GM23338 (cell line): ENCODE data around the gene NKX2-2. TPM values are rescaled to one million over a fixed set of nuclear protein-coding genes. Genes with fewer than 3 reads are reported as not detected.
A peak's percentile ranks its signal among the peaks of the same experiment; 100 is the strongest.

ENCODE experiments used
- ATAC-seq: fragments of 200-7000 bp; cut with Tn5 transposase; 3 replicates; pipeline ENCODE4 v1.9.1; 2020
- DNase-seq: peaks from one replicate; pipeline ENCODE4 v3.0.0-alpha.2; 2015; ENCODE audit warnings: low spot score
- H2AFZ ChIP-seq: fragments of 200-600 bp; sonication (generic); 2 replicates; pipeline ENCODE4 v1.8.0; 2016; ENCODE audit warnings: antibody characterized with exemption, mild to moderate bottlenecking, moderate library complexity
- H3F3A ChIP-seq: fragments of 200-600 bp; sonication (generic); replicated peaks from 2 replicates; pipeline ENCODE4 v1.8.0; 2017; ENCODE audit warnings: antibody characterized with exemption, mixed run types, low read depth
- H3K27ac ChIP-seq: fragments of 200-600 bp; sonication (generic); 2 replicates; pipeline ENCODE4 v1.6.1; 2016; ENCODE audit warnings: low read depth
- H3K27me3 ChIP-seq: fragments of 200-600 bp; sonication (generic); 2 replicates; pipeline ENCODE4 v1.8.0; 2016; ENCODE audit warnings: mild to moderate bottlenecking, mixed run types, moderate library complexity; ENCODE audit not compliant: insufficient read depth
- H3K36me3 ChIP-seq: fragments of 200-600 bp; sonication (generic); 2 replicates; pipeline ENCODE4 v1.8.0; 2016; ENCODE audit warnings: mild to moderate bottlenecking; ENCODE audit not compliant: insufficient read depth
- H3K4me1 ChIP-seq: fragments of 200-600 bp; sonication (generic); 2 replicates; pipeline ENCODE4 v1.8.0; 2016; ENCODE audit warnings: mild to moderate bottlenecking, moderate library complexity; ENCODE audit not compliant: insufficient read depth
- H3K4me2 ChIP-seq: fragments of 200-600 bp; sonication (generic); 2 replicates; pipeline ENCODE4 v1.7.1; 2017; ENCODE audit warnings: mixed run types
- H3K4me3 ChIP-seq: fragments of 200-600 bp; sonication (generic); 2 replicates; pipeline ENCODE4 v1.6.1; 2016; ENCODE audit warnings: mixed run types
- H3K79me2 ChIP-seq: fragments of 200-600 bp; sonication (generic); replicated peaks from 2 replicates; pipeline ENCODE4 v1.8.0; 2017; ENCODE audit warnings: mild to moderate bottlenecking; ENCODE audit not compliant: insufficient read depth
- H3K9me2 ChIP-seq: fragments of 200-600 bp; sonication (generic); 2 replicates; pipeline ENCODE4 v1.8.0; 2017; ENCODE audit not compliant: insufficient read depth
- H4K20me1 ChIP-seq: fragments of 200-600 bp; sonication (generic); replicated peaks from 2 replicates; pipeline ENCODE4 v1.8.0; 2017; ENCODE audit warnings: mild to moderate bottlenecking; ENCODE audit not compliant: insufficient read depth
- H3K27ac Mint-ChIP-seq: 2 replicates; pipeline ENCODE4 v1.8.0; 2020; ENCODE audit warnings: inconsistent platforms, mild to moderate bottlenecking, moderate library complexity, mixed read lengths
- H3K27me3 Mint-ChIP-seq: 3 replicates; pipeline ENCODE4 v1.8.0; 2022; ENCODE audit warnings: low read depth, mild to moderate bottlenecking, moderate library complexity, mixed read lengths, inconsistent platforms; ENCODE audit not compliant: insufficient read depth, poor library complexity
- H3K36me3 Mint-ChIP-seq: 3 replicates; pipeline ENCODE4 v1.8.0; 2021; ENCODE audit warnings: low read depth, mild to moderate bottlenecking, inconsistent platforms, moderate library complexity, mixed read lengths
- H3K4me1 Mint-ChIP-seq: 3 replicates; pipeline ENCODE4 v1.8.0; 2020; ENCODE audit warnings: mild to moderate bottlenecking, inconsistent platforms, mixed read lengths
- H3K4me3 Mint-ChIP-seq: 3 replicates; pipeline ENCODE4 v1.8.0; 2021; ENCODE audit warnings: moderate library complexity, mild to moderate bottlenecking, inconsistent platforms, mixed read lengths
- H3K9me3 Mint-ChIP-seq: 3 replicates; pipeline ENCODE4 v1.8.0; 2020; ENCODE audit warnings: moderate library complexity, mild to moderate bottlenecking, inconsistent platforms, mixed read lengths
- CREB1 ChIP-seq: fragments of 250-450 bp; sonication (Bioruptor Pico); IDR thresholded peaks from 2 replicates; pipeline ENCODE4 v1.5.0; 2020; ENCODE audit warnings: low read depth, mild to moderate bottlenecking, moderate library complexity
- CTCF ChIP-seq, 2 experiments: fragments of 200-600 bp in 1 of 2; sonication (generic) in 1 of 2; conservative IDR thresholded peaks; 2 replicates each; pipeline versions ENCODE4 v1.5.1 to v1.6.1; 2016 to 2017; ENCODE audit warnings: antibody characterized with exemption in 2 of 2, low read depth in 2 of 2, mild to moderate bottlenecking in 2 of 2, moderate library complexity in 1 of 2
- ETS1 ChIP-seq: IDR thresholded peaks from 2 replicates; pipeline ENCODE4 v1.6.1; 2016; ENCODE audit warnings: antibody characterized with exemption
- EZH2 ChIP-seq: fragments of 200-600 bp; sonication (generic); IDR thresholded peaks from one replicate; pipeline ENCODE4 v1.8.0; 2017; ENCODE audit warnings: antibody characterized with exemption, mild to moderate bottlenecking, low read depth; ENCODE audit not compliant: unreplicated experiment
- EZH2phosphoT487 ChIP-seq: fragments of 200-600 bp; sonication (generic); IDR thresholded peaks from one replicate; pipeline ENCODE4 v1.8.1; 2018; ENCODE audit warnings: antibody characterized with exemption; ENCODE audit not compliant: unreplicated experiment
- JUNB ChIP-seq: IDR thresholded peaks from one replicate; pipeline ENCODE4 v1.6.1; 2016; ENCODE audit warnings: antibody characterized with exemption; ENCODE audit not compliant: unreplicated experiment
- NANOG ChIP-seq: IDR thresholded peaks from 2 replicates; pipeline ENCODE4 v1.6.1; 2016; ENCODE audit warnings: antibody characterized with exemption, borderline replicate concordance
- ZNF114 ChIP-seq: fragments of 250-450 bp; sonication (Bioruptor Pico); IDR thresholded peaks from 2 replicates; pipeline ENCODE4 v1.5.0; 2020; ENCODE audit warnings: mild to moderate bottlenecking, moderate library complexity
- ZNF331 ChIP-seq: fragments of 250-450 bp; sonication (Bioruptor Pico); IDR thresholded peaks from 2 replicates; pipeline ENCODE4 v1.5.0; 2020; ENCODE audit warnings: low read depth, mild to moderate bottlenecking, moderate library complexity
- polyA plus RNA-seq: library from polyadenylated mRNA; unstranded; fragments of >200 nt; fragmentation: Nextera tagmentation; extraction: Ambion mirVana; gene quantifications from 2 replicates; pipeline ENCODE4 v1.2.1, GENCODE V29; 2016
- total RNA-seq: library from RNA; depleted of rRNA; stranded (reverse); fragments of >200 nt; shearing (Covaris generic); gene quantifications from 2 replicates; pipeline ENCODE4 v1.2.3, GENCODE V29; 2014

The NKX2-2 gene
- total and polyA plus RNA-seq, 2 experiments from 2014 or later, result not detected

GRCh38 chr20:21513181-21513663, 642 bp downstream of the NKX2-2 start:
- no peak overlapping the region for H3K27ac ChIP-seq
- H3K4me2 ChIP-seq, result peak overlapping the region; percentile 85

GRCh38 chr20:21512634-21513180, 1.2 kb downstream of the NKX2-2 start:
- ATAC-seq, result no peak
- no peak overlapping the region for H3K27ac ChIP-seq

More at GRCh38 chr20:21513181-21513663, 642 bp downstream of the NKX2-2 start:
- Histone ChIP-seq H2AFZ (no peak overlapping the region), H3K36me3 (no peaks in the 10 kb centered on the region), H3K4me3 (peak overlapping the region; percentile 56), H3K4me1 (peaks cover 68% of the 10 kb centered on the region), H4K20me1 (peaks cover 5% of the 10 kb centered on the region; the same call in 1 of the 2 replicates), H3K27me3 (peaks cover 91% of the 10 kb centered on the region), H3F3A (peaks cover 26% of the 10 kb centered on the region), H3K79me2 (no peaks in the 10 kb centered on the region), H3K9me2 (no peaks in the 10 kb centered on the region)
- peak; percentile 47 for DNase-seq
- peaks cover 90% of the 10 kb centered on the region for H3K27me3 Mint-ChIP-seq
- H3K4me3 Mint-ChIP-seq, result peak overlapping the region; percentile 34; the same call in 1 of the 3 replicates
- H3K9me3 Mint-ChIP-seq, result no peaks in the 10 kb centered on the region; the same call in 1 of the 3 replicates
- no peak overlapping the region for H3K27ac Mint-ChIP-seq
- no peak for ATAC-seq
- H3K4me1 Mint-ChIP-seq, result peaks cover 48% of the 10 kb centered on the region
- TF ChIP-seq CTCF (conservative IDR thresholded peaks at IDR 0.05; ENCODE audit: low read depth in 2 of 2) (no peak), ETS1 (no peak), ZNF114 (no peak), JUNB (no peak), EZH2 (peak; percentile 97), ZNF331 (CRISPR knock-in tag) (no peak), CREB1 (CRISPR knock-in tag) (no peak), NANOG (no peak), EZH2phosphoT487 (peak; percentile 54)
- no peaks in the 10 kb centered on the region; the same call in 2 of the 3 replicates for H3K36me3 Mint-ChIP-seq

More at GRCh38 chr20:21512634-21513180, 1.2 kb downstream of the NKX2-2 start:
- DNase-seq, result no peak
- H3K27me3 Mint-ChIP-seq, result peaks cover 90% of the 10 kb centered on the region
- Histone ChIP-seq H3K4me2 (peak overlapping the region; percentile 85), H3K36me3 (no peaks in the 10 kb centered on the region), H3K27me3 (peaks cover 91% of the 10 kb centered on the region), H3K79me2 (no peaks in the 10 kb centered on the region), H3K9me2 (no peaks in the 10 kb centered on the region), H3K4me3 (peak overlapping the region; percentile 56), H4K20me1 (peaks cover 8% of the 10 kb centered on the region; the same call in 1 of the 2 replicates), H3K4me1 (peaks cover 68% of the 10 kb centered on the region), H2AFZ (no peak overlapping the region), H3F3A (peaks cover 31% of the 10 kb centered on the region)
- H3K36me3 Mint-ChIP-seq, result no peaks in the 10 kb centered on the region; the same call in 2 of the 3 replicates
- no peaks in the 10 kb centered on the region; the same call in 2 of the 3 replicates for H3K9me3 Mint-ChIP-seq
- no peak overlapping the region for H3K27ac Mint-ChIP-seq
- H3K4me1 Mint-ChIP-seq, result peaks cover 47% of the 10 kb centered on the region
- peak overlapping the region; percentile 32; the same call in 1 of the 3 replicates for H3K4me3 Mint-ChIP-seq
- TF ChIP-seq EZH2, result peak; percentile 97
- TF ChIP-seq JUNB, result no peak
